ENCODE results near the gene MCF2L2. TPM values are rescaled to one million over a fixed set of nuclear protein-coding genes. Genes with fewer than 3 reads are reported as not detected.

MCF2L2 gene
- total and polyA plus RNA-seq, 9 of the 15 experiments (the other 6 are each of a cell fraction or from before 2014, with no cell fraction given) = 0.56 to 4.2 (median 3.0) TPM

GRCh38 chr3:183203670-183204069, 224.7 kb downstream of the MCF2L2 start (continued):
- no peak for TF ChIP-seq REST (IDR thresholded peaks at IDR 0.05; ENCODE audit: borderline replicate concordance)
- TF ChIP-seq REST (CRISPR knock-in tag; IDR thresholded peaks at IDR 0.05; ENCODE audit: low read depth) = no peak
- no peak for TF ChIP-seq NELFE (IDR thresholded peaks at IDR 0.05; ENCODE audit: insufficient read depth, insufficient read length)
- no peak for TF ChIP-seq MTA1 (IDR thresholded peaks at IDR 0.05; ENCODE audit: borderline replicate concordance)
- no peak for TF ChIP-seq ETV6 (IDR thresholded peaks at IDR 0.05; ENCODE audit: borderline replicate concordance in 1 of 2, low read depth in 2 of 2, low read length in 1 of 2)
- TF ChIP-seq ETV6 (CRISPR knock-in tag; IDR thresholded peaks at IDR 0.05; ENCODE audit: borderline replicate concordance) = no peak
